ENCODE data around the gene MEGF11.
"Not testable (repeated sequence)": the region's sequence is repeated elsewhere in the genome, so short reads cannot be mapped to it uniquely, and the experiment has no call there.

MEGF11 gene

DNA sequence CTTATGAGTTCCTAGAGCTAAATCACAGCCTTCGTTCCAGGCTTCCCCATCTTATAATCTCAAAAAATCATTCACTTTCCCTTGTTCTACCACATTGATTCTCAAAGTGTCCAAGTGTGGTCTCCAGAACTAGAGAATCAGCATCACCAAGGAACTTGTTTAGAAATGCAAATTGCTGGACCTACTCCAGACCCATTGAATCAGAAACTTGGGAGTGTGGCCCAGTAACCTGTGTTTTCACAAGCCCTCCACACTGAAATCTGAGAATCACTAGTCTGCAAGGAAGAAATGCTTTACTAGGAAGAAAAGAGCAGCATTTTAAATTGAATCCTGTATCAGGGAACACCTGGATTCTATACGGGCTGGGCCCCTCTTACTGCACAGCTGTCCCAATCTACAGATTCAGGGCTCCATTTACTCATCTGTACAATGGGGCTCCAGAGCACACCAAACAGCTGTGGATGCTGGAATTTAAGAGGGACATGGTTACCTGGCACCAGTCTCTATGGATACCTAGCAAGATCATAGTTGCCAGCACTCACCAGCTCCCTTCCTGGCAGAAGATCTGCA is 3.9 kb downstream of the MEGF11 start:
- Histone ChIP-seq H2AFZ (ENCODE audit: low read depth, low read length) (no peak overlapping the region), H3K27me3 (ENCODE audit: low read depth, low read length) (peaks cover 25% of the 10 kb centered on the region), H3K4me3 (ENCODE audit: low read length) (no peak overlapping the region), H3K9me3 (ENCODE audit: insufficient read depth, low read length) (no peaks in the 10 kb centered on the region), H3K36me3 (replicated peaks; ENCODE audit: low read depth, low read length) (no peaks in the 10 kb centered on the region), H3K9ac (ENCODE audit: low read length) (no peak overlapping the region), H3K79me2 (ENCODE audit: low read length) (no peaks in the 10 kb centered on the region), H4K20me1 (ENCODE audit: insufficient read depth, low read length) (no peaks in the 10 kb centered on the region), H3K4me2 (ENCODE audit: low read length) (no peak overlapping the region), H3K27ac (ENCODE audit: low read length) (no peak overlapping the region), H3K4me1 (ENCODE audit: low read length) (no peaks in the 10 kb centered on the region)
- TF ChIP-seq, protein P1, sequence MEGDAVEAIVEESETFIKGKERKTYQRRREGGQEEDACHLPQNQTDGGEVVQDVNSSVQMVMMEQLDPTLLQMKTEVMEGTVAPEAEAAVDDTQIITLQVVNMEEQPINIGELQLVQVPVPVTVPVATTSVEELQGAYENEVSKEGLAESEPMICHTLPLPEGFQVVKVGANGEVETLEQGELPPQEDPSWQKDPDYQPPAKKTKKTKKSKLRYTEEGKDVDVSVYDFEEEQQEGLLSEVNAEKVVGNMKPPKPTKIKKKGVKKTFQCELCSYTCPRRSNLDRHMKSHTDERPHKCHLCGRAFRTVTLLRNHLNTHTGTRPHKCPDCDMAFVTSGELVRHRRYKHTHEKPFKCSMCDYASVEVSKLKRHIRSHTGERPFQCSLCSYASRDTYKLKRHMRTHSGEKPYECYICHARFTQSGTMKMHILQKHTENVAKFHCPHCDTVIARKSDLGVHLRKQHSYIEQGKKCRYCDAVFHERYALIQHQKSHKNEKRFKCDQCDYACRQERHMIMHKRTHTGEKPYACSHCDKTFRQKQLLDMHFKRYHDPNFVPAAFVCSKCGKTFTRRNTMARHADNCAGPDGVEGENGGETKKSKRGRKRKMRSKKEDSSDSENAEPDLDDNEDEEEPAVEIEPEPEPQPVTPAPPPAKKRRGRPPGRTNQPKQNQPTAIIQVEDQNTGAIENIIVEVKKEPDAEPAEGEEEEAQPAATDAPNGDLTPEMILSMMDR (IDR thresholded peaks at IDR 0.05; ENCODE audit: low read depth, low read length): no peak
- no peak for TF ChIP-seq EZH2phosphoT487 (IDR thresholded peaks at IDR 0.05; ENCODE audit: low read depth)

DNA sequence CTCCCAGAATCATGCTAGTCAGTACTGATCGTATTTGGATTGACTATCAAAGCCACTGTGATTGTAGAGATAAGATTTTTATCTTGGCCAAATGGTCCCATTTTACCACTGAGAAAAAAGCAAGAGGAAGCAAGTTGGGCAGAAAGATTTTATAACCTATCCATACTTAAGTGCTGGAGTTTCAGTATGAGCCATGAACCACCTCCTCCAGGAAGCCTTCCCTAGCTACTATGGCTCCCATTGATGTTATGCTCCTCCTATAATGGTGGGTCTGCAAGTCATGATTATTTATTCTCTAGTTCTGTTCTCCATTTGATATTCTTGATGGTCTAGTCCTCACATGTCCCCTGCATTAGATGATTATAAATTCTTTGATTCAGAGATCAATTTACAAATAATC is 6.6 kb downstream of the MEGF11 start:
- no peak overlapping the region for H3K9ac ChIP-seq (ENCODE audit: low read length)
- H2AFZ ChIP-seq (ENCODE audit: low read depth, low read length): no peak overlapping the region
- no peaks in the 10 kb centered on the region for H3K9me3 ChIP-seq (ENCODE audit: insufficient read depth, low read length)
- H3K27ac ChIP-seq (ENCODE audit: low read length): no peak overlapping the region
- no peak overlapping the region for H3K4me3 ChIP-seq (ENCODE audit: low read length)
- H4K20me1 ChIP-seq (ENCODE audit: insufficient read depth, low read length): no peaks in the 10 kb centered on the region
- peaks cover 26% of the 10 kb centered on the region for H3K27me3 ChIP-seq (ENCODE audit: low read depth, low read length)
- no peaks in the 10 kb centered on the region for H3K36me3 ChIP-seq (replicated peaks; ENCODE audit: low read depth, low read length)
- H3K4me2 ChIP-seq (ENCODE audit: low read length): no peak overlapping the region
- no peaks in the 10 kb centered on the region for H3K79me2 ChIP-seq (ENCODE audit: low read length)
- no peaks in the 10 kb centered on the region for H3K4me1 ChIP-seq (ENCODE audit: low read length)
- TF ChIP-seq EZH2phosphoT487 (IDR thresholded peaks at IDR 0.05; ENCODE audit: low read depth): no peak
- TF ChIP-seq, protein P1 (IDR thresholded peaks at IDR 0.05; ENCODE audit: low read depth, low read length): no peak

DNA sequence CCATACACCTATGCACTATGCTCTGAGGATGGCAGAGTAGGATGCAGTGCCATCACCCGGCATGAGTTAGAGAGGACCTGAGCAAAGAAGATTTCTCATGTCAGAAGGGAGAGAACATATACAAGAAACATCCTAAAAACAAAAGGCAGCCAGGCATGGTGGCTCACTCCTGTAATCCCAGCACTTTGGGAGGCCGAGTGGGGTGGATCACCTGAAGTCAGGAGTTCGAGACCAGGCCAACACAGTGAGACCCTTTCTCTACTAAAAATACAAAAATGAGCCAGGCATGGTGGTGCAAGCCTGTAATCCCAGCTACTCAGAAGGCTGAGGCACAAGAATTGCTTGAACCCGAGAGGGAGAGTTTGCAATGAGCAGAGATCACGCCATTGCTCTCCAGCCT is 7.7 kb downstream of the MEGF11 start:
- H3K27ac ChIP-seq (ENCODE audit: low read length); H3K4me3 ChIP-seq (ENCODE audit: low read length); H2AFZ ChIP-seq (ENCODE audit: low read depth, low read length); H3K79me2 ChIP-seq (ENCODE audit: low read length); H3K9ac ChIP-seq (ENCODE audit: low read length); H3K4me1 ChIP-seq (ENCODE audit: low read length); H3K4me2 ChIP-seq (ENCODE audit: low read length); H3K36me3 ChIP-seq (replicated peaks; ENCODE audit: low read depth, low read length); H3K9me3 ChIP-seq (ENCODE audit: insufficient read depth, low read length); H4K20me1 ChIP-seq (ENCODE audit: insufficient read depth, low read length): not testable (repeated sequence)
- peaks cover 26% of the 10 kb centered on the region for H3K27me3 ChIP-seq (ENCODE audit: low read depth, low read length)

DNA sequence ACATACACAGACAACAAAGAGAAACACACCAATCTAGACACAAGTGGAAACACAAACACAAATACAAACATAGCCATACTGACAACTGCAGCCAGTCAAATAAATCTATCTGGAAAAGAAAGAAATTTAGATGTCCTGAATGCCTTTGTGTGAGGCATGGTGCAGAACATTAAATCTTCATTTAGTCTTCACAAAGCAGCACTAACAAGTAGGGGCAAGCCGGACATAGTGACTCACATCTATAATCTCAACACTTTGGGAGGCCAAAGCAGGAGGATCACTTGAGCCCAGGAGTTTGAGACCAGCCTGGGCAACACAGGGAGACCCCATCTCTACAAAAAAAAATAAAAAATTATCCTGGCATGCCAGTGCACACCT is 11.7 kb downstream of the MEGF11 start:
- Histone ChIP-seq H4K20me1 (ENCODE audit: insufficient read depth, low read length) (no peaks in the 10 kb centered on the region), H3K4me1 (ENCODE audit: low read length) (peaks cover 8% of the 10 kb centered on the region), H3K4me3 (ENCODE audit: low read length) (no peak overlapping the region), H3K27ac (ENCODE audit: low read length) (no peak overlapping the region), H3K9ac (ENCODE audit: low read length) (no peak overlapping the region), H3K36me3 (replicated peaks; ENCODE audit: low read depth, low read length) (no peaks in the 10 kb centered on the region), H2AFZ (ENCODE audit: low read depth, low read length) (no peak overlapping the region), H3K79me2 (ENCODE audit: low read length) (no peaks in the 10 kb centered on the region), H3K9me3 (ENCODE audit: insufficient read depth, low read length) (no peaks in the 10 kb centered on the region), H3K4me2 (ENCODE audit: low read length) (no peak overlapping the region), H3K27me3 (ENCODE audit: low read depth, low read length) (peaks cover 5% of the 10 kb centered on the region)
- TF ChIP-seq, protein P1 (IDR thresholded peaks at IDR 0.05; ENCODE audit: low read depth, low read length): no peak

Data from OCI-LY3 (cell line).